ENCODE data around the gene FHDC1. TPM values are rescaled to one million over a fixed set of nuclear protein-coding genes. Genes with fewer than 3 reads are reported as not detected.

Gene FHDC1
- total RNA-seq, 4 donors from 2014 or later: 0.96 to 2.0 (median 1.2) TPM

- no peak for TF ChIP-seq CTCF (IDR thresholded peaks at IDR 0.05)
- DNase-seq (ENCODE audit: low spot score) (no peak), ATAC-seq (ENCODE audit: low FRiP score) (no peak)
These were observed 26.0 kb downstream of the FHDC1 start for GRCh38 chr4:152962150-152962549.

GRCh38 chr4:152964335-152964734, 28.2 kb downstream of the FHDC1 start:
- DNase-seq (ENCODE audit: low spot score): no peak
- no peak for ATAC-seq (ENCODE audit: low FRiP score)
- TF ChIP-seq CTCF (IDR thresholded peaks at IDR 0.05): no peak

- TF ChIP-seq CTCF (IDR thresholded peaks at IDR 0.05): no peak
- ATAC-seq (ENCODE audit: low FRiP score): no peak
- no peak for DNase-seq (ENCODE audit: low spot score)
These were observed 29.5 kb downstream of the FHDC1 start for GRCh38 chr4:152965611-152966010.

- no peak for TF ChIP-seq CTCF (IDR thresholded peaks at IDR 0.05)
- DNase-seq (ENCODE audit: low spot score) (no peak), ATAC-seq (ENCODE audit: low FRiP score) (no peak)
These were observed 31.8 kb downstream of the FHDC1 start for GRCh38 chr4:152967907-152968306.

GRCh38 chr4:152968806-152969394, 32.8 kb downstream of the FHDC1 start:
- no peak for ATAC-seq (ENCODE audit: low FRiP score)
- TF ChIP-seq CTCF (IDR thresholded peaks at IDR 0.05): no peak

GRCh38 chr4:152970102-152970820, 34.1 kb downstream of the FHDC1 start:
- no peak for ATAC-seq (ENCODE audit: low FRiP score)
- DNase-seq (ENCODE audit: low spot score): no peak
- TF ChIP-seq CTCF (IDR thresholded peaks at IDR 0.05): no peak

More at GRCh38 chr4:152968806-152969394, 32.8 kb downstream of the FHDC1 start:
- DNase-seq (ENCODE audit: low spot score): no peak

GRCh38 chr4:152971053-152971452, 34.9 kb downstream of the FHDC1 start:
- no peak for ATAC-seq (ENCODE audit: low FRiP score)
- TF ChIP-seq CTCF (IDR thresholded peaks at IDR 0.05): no peak
- DNase-seq (ENCODE audit: low spot score): no peak

All from omental fat pad (tissue), 4 donors.